ENCODE data around the gene SDR42E1. TPM values are rescaled to one million over a fixed set of nuclear protein-coding genes. Genes with fewer than 3 reads are reported as not detected.

Gene SDR42E1
- total RNA-seq, 1 donor from 2014 or later = 0.02 TPM

- Mint-ChIP-seq H3K36me3 (ENCODE audit: insufficient read depth) (no peaks in the 10 kb centered on the region), H3K4me1 (ENCODE audit: low read depth) (no peaks in the 10 kb centered on the region), H3K4me3 (ENCODE audit: low read depth) (no peak overlapping the region), H3K27ac (no peak overlapping the region), H3K27me3 (no peaks in the 10 kb centered on the region), H3K9me3 (ENCODE audit: low read depth) (peaks cover 33% of the 10 kb centered on the region)
- TF ChIP-seq CTCF (IDR thresholded peaks at IDR 0.05; ENCODE audit: unreplicated experiment) = no peak
- no peak for DNase-seq (ENCODE audit: low spot score, unreplicated experiment)
Measured at GRCh38 chr16:81967358-81967757, 43.9 kb downstream of the SDR42E1 start.

DNA sequence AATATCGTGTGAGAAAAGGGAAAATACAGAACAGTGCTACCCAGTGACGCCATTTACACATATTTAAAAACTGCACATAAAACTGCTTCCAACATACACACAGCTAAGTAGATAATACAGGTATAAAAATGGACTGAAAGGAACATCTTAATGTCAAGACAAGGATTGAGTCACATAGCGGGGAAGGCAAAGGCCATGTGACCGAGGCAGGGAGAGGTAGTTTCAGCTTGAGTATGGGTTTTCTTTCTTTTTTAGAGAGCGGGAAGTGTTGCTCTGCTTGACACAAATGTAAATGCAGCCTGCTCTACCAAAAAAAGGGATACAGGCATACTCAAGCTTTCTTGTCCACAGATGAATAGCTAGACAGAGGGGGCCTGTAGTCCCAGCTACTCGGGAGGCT is 46.5 kb downstream of the SDR42E1 start:
- Mint-ChIP-seq H3K27ac (no peak overlapping the region), H3K4me3 (ENCODE audit: low read depth) (no peak overlapping the region), H3K36me3 (ENCODE audit: insufficient read depth) (no peaks in the 10 kb centered on the region), H3K9me3 (ENCODE audit: low read depth) (peaks cover 17% of the 10 kb centered on the region), H3K27me3 (no peaks in the 10 kb centered on the region), H3K4me1 (ENCODE audit: low read depth) (no peaks in the 10 kb centered on the region)
- DNase-seq (ENCODE audit: low spot score, unreplicated experiment) = no peak
- TF ChIP-seq CTCF (IDR thresholded peaks at IDR 0.05; ENCODE audit: unreplicated experiment) = no peak

DNA sequence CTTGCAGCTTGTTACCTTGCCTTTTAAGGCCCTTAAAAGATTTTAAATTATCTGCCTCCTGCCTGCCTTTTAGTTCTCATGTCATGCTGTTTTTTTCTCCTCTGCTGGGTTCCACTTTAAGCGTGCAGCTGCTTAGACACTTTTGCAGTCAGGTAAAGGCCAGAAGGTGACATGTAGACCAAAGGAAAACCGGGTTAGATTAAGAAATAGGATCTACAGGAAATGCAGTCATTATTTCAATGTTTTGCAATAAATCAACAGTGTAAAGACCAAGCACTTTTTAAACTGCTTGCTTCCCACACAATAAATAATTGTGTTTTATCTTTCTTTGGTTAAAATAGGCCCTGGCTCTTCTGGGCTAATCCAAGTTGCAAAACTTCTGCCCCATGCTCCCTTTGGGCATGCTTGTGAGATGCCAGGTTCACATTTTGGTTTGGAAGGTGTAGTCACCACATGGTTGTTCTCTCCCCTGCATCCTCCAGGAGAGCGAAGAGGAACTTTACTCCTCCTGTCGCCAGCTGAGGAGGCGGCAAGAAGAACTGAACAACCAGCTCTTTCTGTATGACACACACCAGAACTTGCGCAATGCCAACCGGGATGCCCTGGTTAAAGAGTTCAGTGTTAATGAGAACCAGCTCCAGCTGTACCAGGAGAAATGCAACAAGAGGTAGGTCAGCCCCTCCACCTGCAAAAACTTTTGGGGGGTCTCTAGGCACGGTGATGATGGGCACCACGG is 54.9 kb downstream of the SDR42E1 start:
- Mint-ChIP-seq H3K4me3 (ENCODE audit: low read depth) (no peak overlapping the region), H3K4me1 (ENCODE audit: low read depth) (no peaks in the 10 kb centered on the region), H3K9me3 (ENCODE audit: low read depth) (peaks cover 8% of the 10 kb centered on the region), H3K36me3 (ENCODE audit: insufficient read depth) (no peaks in the 10 kb centered on the region), H3K27me3 (no peaks in the 10 kb centered on the region), H3K27ac (no peak overlapping the region)
- DNase-seq (ENCODE audit: low spot score, unreplicated experiment) = no peak
- TF ChIP-seq CTCF (IDR thresholded peaks at IDR 0.05; ENCODE audit: unreplicated experiment) = no peak

DNA sequence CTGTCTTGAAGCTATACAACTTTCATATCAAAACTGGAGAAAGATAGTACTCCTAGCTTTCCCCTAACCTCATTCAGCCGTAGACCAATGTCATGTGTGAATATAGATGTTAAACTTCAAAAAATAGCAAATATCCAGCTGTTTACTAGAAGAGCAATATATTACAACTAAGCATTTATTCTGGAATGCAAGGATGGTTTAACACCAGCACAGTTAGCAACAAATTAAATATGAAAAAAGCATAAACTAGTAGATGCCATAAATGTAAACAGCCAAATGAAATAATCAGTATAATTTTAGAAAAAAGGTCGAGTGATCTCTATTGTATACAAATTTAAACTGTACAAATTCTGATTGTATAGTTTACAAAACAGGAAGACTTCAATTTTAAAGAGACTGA is 59.7 kb downstream of the SDR42E1 start:
- Mint-ChIP-seq H3K27me3 (no peaks in the 10 kb centered on the region), H3K4me3 (ENCODE audit: low read depth) (no peak overlapping the region)

GRCh38 chr16:81946206-81946605 is 65.1 kb downstream of the SDR42E1 start:
- no peak for DNase-seq (ENCODE audit: low spot score, unreplicated experiment)
- no peaks in the 10 kb centered on the region for H3K9me3 Mint-ChIP-seq (ENCODE audit: low read depth)
- no peak for TF ChIP-seq CTCF (IDR thresholded peaks at IDR 0.05; ENCODE audit: unreplicated experiment)
- H3K27ac Mint-ChIP-seq = no peak overlapping the region
- peaks cover 3% of the 10 kb centered on the region for H3K4me1 Mint-ChIP-seq (ENCODE audit: low read depth)
- no peaks in the 10 kb centered on the region for H3K27me3 Mint-ChIP-seq
- no peaks in the 10 kb centered on the region for H3K36me3 Mint-ChIP-seq (ENCODE audit: insufficient read depth)
- no peak overlapping the region for H3K4me3 Mint-ChIP-seq (ENCODE audit: low read depth)

More for the DNA sequence above, 59.7 kb downstream of the SDR42E1 start:
- TF ChIP-seq CTCF (IDR thresholded peaks at IDR 0.05; ENCODE audit: unreplicated experiment) = no peak
- H3K4me1 Mint-ChIP-seq (ENCODE audit: low read depth) = no peaks in the 10 kb centered on the region
- H3K36me3 Mint-ChIP-seq (ENCODE audit: insufficient read depth) = no peaks in the 10 kb centered on the region
- no peak overlapping the region for H3K27ac Mint-ChIP-seq
- H3K9me3 Mint-ChIP-seq (ENCODE audit: low read depth) = peaks cover 8% of the 10 kb centered on the region
- DNase-seq (ENCODE audit: low spot score, unreplicated experiment) = no peak

Data from progenitor cell of endocrine pancreas (in vitro differentiated cells).